ENCODE data around the gene NRM.
A peak's percentile ranks its signal among the peaks of the same experiment; 100 is the strongest.

The NRM gene

DNA sequence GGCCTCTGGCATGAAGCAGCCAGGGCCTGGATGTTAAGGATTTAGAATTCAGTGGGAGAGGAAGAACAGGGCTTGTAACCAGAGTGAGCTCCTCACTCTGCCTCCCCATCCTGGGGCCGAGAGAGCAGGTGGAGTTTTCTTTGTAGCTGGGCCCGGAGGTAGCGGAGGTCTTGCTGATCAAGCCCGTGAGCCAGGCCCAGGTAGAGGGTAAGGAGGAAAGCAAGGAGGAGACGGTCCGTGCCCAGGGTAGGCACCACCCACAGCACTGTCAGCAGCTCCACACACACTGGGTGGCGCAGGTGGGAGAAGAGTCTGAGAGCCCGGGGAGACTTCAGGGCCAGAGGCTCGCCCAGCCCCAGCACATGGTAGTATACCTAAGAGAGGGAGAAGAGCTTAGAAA lies 2.2 kb downstream of the NRM start:
- no peak for DNase-seq (ENCODE audit: low spot score)

DNA sequence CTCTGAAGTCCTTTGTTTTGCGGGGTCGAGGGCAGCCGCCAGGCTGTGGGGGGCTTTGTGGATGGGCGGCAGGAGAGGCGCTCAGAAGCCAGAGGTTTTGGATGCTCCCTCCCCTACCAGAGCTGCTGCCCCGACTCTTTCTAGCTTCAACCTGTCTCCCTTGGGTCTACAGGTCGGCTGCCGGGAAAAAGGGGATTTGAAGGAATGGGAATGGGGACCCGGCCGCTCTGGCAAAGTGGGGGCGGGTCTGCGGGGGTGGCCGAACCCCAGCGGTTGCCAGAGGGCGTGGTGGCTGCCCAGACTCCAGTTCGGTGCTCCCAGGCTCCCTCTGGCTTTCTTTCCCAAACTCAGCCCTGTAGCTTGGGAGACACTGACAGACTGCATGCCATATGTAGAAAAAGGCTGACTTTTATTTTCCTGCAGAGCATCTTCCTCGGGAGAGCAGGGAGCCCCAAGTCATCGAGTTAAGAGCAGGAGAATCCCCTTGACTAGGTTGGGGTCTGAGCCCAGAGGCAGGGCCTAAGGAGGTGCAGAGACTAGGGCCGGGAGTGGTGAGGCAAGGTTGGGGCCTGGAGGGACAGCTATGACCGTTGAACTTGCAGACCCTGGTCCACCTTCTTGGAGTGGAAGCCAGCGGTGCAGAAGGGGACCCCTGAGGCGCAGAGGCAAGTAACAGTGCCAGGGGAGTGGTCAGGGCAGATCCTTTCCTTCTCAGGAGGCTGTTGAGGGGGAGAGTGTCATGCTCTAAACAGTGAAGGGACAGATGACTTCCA lies 2.9 kb downstream of the NRM start:
- no peak for DNase-seq (ENCODE audit: low spot score)

DNA sequence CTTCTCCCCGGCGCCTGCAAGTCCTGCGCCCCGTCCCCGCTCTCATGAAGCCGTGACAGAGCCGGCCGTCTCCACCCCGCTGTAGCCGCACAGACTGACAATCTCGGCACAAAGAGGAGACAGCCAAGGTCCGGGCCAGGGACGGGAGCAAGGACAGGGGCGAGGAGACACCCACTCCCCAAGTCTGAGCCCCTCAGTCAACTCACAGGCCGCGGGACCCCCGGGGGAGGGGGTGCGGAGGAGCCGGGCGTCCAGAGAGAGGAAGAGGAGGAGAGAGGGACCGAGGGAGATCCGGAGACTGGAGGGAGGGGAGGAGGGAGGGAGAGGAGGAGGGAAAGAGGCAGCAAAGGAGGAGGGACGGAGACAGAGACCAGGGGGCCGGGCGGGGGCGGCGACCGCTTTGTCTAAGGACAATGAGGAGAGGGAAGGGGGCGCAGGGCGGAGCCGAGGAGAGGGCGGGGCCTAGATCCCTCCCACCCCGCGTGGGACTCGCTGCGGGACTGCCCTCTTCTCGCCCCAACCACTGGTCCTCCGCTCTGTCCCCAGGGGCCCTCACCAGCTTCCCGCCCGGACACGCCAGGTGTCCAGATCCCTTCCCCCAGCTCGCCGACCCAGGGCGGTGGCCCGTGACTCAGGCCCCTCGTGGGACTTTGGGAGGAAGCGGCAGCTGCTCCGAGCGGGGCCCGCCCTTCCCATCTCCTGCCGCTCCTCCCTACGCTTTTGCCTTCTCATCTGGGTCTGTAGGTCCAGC lies 3.7 kb downstream of the NRM start:
- peak; percentile 59 for DNase-seq (ENCODE audit: low spot score)

DNA sequence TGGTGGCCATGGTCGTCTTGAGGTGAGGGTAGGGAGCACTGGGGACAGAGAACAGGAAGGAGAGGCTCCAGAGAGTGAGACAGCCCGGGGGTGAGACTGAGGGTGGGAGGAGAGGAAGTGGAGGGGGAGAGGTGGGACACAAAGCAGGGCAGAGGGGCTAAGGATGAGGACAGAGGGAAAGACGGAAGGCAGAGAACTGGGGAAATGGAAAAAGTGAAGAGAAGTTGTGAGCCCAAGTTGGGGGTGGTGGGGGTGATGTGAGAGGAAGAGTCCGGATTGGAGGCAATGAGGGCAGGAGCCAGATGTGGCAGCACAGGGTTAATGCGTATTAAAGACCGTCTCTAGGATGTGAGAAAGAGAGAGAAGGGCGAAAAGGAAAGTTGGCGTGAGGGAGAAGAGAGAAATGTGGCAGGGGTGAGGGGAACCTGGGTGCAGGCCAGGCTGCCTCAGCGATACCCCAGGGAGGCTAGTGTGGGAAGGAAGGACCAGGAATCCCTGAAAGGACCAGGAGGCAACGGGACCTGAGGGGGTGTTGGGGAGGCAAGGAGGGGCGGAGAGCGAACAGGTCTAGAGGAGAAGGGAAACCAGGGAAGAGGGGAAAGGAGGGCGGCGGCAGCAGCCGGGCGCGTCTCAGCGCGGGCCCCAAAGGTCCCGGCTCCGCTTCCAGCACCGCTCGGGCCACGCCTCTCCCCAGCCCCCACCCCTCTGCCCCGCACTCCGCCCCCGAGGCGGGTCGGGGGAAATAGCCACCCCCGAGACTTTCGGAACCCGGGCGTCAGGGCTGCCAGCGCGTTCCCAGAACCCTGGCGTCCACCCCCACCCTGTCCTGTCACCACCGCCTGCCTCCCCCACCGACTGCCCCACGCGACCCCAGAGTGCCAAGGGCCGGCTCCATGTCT lies 4.5 kb downstream of the NRM start, which contains the start of gene PPP1R18:
PPP1R18 (minus strand) TSS at position 637 of the 899 bp plus-strand sequence; CDS start at position 10, 627 bp downstream.
- peak; percentile 71 for DNase-seq (ENCODE audit: low spot score)

DNA sequence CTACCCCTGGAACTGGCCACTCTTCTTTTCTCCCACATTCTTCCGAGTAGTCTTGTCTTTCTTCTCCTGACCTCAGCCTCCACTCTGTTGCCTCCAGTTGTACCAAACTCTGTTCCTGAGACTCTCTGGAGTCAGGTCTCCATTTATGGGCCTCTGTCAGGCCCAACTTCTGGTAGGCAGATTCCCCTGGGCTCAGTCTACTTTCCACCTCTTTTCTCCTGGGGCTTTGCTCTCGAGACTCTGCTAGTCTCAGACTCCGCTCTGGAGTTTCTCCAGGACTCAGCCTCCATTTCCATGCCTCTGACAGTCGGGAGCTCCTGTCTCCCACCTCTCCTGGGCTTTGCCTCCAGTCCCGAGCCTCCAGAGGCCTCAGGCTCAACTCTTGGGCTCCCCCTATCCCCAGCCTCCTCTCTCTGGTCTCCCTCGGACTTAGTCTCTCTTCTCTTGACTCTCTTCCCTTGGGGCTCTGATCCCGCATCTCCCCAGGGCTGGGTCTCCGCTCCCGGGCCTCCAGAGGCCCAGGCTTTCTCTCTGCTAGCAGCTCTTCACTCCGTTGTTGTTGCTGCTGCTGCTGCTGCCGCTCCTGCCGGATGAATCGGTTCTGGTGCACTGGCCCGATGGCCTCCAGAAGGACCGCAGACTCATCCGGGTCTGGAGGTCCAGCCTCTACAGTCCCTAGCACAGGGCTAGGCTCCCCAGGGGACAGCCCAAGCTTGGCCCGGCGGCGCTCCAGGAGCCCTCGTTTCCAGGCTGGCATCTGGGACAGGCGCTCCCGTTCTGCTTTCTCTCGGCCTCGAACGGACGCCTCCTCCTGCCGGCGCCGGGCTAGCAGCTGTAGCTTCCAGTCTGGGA lies 5.4 kb downstream of the NRM start:
- no peak for DNase-seq (ENCODE audit: low spot score)

DNA sequence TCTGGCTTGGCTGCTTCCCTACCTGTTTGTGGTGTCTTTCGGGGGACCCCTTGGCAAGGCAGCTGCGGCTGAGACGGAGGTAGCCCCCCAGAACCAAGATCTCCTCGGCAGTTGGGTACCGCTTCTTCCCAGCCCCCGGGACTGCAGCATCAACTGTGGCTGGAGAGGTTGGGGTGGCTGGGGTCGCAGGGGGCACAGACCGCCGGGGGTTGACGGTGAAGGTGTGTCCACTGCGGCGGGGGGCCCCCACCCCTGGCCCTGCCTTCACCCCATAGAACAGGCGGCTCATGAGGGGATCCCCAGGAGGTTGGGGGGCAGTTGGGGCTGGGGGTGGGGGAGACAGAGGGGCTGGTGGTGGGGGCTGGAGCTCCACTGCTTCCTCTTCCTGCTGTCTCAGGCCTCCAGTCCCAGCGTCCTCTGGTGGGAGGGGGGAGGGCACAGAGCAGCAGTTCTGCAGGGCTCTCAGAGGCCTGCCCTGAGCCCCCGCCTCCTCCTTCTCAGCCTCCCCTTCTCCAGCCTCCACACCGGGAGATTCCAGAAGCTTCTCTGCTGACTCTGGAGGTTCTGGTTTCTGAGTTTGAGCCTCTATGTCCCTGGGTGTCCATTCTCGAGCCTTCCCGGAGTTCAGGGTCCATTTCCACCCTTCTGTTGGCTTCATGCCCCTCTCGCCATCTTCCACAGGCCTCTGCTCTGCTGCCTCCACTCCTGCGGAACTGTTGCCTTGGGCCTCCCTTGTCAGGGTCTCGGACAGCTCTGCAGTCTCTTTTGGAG lies 6.2 kb downstream of the NRM start:
- DNase-seq (ENCODE audit: low spot score), result peak; percentile 62

DNA sequence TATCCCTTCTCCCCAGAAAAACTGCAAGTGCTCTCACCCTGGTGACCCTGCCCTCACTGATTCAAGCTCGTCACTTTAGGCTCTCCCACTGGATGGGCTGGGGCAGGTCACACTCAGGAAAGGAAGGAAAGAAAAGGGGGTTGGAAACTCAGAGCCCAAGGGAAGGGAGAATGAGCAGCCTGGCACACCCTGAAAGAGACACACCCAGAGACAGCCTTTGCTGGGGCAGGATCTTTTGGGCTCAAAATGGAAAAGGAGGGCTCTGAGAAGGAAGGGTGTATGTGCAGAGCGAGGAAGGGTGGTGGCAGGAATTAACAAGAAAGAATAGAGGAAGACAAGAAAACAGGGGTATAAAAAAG lies 6.8 kb downstream of the NRM start:
- DNase-seq (ENCODE audit: low spot score), result no peak

DNA sequence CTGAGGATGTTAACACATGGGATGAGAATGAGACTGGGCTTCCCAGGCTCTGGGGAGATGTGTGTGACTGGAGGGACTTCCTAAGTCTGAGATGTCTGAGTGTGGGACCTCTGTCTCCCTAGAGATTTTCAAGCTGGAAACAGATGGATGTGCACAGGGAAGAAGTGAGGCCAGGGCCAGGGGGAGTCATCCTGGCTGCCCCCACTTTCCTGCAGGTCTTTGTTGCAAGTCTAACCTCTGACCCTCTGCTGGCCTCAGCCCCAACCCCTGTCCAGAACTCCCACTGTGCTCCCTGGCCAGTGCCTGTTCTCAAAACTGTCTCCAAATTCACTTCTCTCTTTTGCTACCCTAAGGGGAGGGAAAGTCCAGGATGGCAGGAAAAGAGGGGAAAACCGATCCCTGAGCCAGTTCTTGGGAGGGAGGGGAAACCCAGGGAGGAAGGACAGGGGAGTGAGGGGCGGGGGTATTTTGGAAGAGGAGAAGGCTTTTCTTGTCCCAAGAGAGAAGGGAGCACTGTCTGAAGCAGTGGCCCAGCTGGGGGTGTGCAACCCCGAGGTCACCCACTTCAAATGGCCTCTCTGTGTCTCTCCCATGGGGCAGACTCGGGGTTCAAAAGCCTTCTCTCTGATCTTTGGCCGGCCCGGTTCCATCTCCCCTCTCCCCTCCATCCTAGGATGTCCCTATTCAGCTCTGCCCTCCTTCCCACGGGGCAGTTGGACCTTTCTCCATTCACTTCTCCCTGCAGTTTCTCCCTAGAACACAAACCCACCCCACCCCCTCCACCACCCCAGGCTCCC lies 7.4 kb downstream of the NRM start:
- no peak for DNase-seq (ENCODE audit: low spot score)

DNA sequence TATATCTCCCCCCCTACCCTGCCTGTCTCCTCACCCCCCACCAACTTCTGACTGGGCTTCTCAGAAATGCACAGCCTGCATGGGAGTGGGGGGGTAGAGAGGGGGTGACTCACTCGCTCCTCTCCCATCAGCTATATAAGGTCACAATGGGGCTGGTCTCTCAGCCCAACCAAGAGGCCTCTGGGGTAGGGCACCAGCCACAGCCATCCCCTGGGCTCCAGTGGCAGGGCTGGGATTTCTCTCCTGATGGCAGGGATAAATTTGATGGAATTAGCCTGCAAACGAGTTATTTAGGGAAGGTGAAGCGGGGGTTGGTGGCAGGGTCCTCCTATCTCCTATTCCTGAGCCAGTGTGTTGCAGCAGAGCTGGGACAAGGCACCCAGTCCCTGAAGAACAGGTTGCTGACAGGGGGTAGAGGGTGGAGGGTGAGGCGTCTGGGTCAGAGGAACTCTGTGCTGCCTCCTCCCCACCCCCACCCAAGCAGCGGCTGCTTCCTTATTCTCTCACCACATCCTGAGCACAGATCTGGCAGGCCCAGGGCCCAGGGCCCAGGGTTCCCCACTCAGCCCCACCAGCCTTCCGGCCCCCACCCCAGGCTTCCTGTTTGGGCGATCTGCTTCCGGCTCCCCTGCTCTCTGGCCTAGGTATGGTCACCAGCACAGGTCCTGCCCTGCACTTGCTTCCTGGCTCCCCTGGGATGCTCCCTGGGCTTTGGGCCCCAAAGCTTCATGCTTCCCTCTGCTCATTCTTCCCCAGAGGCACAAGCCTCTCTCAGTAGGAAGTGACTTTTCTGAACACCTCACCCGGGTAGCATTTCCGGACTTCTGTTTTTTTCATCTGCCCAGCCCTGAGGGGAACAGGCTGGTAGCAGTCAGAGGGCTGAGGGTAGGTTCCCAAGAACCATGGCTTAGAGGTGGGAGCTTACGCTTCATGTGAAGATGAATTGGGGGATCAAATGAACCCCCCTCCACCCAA lies 8.4 kb downstream of the NRM start:
- peak; percentile 92 for DNase-seq (ENCODE audit: low spot score)

DNA sequence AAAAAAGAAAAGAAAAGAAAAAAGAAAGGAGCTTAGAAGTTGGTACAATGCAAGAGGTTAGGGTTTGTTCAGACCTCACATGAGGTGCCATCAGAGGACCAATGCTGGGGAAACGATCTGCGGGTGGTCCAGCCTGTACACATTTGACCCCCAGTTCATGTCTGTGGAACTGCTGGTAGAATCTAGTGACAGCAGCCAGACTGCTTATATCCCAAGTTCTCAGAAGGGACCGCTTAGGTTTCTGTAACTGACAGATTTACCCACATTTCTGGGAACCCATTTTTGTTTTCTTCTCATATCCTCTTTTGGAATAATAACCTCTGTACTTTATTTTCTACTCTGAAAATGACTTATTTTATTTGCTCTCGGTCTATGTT lies 9.0 kb downstream of the NRM start:
- no peak for DNase-seq (ENCODE audit: low spot score)

DNA sequence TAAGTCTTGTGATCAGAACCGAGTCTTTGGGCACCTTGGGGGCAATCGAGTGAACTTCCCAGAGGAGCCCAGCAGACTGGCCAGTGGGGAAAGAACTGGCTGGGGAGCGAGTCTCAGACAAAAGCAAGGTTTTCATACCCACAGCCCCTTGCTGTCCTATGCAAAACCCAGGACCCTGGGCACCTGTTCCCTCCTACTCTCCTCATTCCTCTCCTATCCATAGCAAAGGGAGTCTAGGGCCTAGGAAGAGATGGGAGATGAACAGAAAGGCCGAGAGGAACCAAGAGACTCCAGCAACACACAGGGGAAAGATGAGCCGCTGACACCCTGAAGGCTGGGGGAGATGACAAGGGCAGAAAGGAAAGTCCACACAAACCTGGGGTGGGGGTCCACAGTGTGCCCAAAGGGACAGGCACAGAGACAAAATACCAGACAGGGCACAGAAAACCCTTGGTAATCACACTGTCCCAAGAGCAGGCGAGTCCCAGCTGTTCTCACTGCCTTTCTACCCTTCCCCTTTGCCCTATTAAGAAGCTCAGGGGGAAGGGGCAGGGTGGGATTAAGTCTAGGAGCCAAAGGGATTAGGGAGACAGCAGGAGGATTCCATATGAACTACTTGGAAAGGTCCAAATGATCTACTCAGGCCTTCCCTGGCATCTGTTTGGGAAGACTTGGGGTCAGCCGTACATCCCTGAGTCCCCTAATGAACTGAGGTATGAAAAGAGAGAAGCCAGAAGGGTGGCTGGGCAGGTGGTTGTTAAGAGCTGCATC lies 10.8 kb downstream of the NRM start:
- DNase-seq (ENCODE audit: low spot score), result no peak

DNA sequence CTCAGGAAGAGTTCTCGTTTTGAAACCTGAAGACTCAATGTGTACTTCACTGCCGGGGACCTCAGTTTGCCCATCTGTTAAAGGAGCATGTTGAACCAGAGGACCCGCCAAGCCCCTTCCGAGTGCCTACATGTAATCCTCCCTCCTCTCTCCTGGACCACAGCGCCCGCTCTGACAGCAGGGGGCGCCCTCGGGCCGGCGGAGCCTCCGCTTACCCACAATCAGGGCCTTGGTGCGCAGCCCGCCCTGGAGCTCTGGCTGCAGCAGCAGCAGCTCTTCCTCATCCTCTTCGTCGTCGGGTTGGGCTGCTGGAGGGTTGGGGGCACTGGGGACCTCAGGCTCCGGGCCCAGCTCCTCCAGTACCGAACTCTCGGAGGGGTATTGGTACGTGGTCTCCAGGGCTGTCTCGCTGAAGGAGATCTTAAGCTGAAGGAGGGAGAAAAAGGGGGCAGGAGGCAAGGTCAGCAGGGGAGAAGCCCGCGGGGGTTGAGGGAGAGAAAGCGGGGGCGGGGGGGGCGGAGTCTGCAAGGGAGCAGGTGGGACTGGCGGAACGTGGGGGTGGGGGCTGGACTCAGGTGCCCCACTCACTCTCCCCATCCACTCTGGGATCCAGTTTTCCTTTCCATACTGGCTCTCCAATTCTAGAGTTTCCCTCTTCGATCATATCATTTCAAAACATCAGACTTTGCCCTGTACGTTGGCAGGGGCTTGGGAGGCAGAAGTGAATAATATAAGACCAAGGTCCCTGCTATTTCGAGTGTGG lies 11.6 kb downstream of the NRM start:
- peak; percentile 90 for DNase-seq (ENCODE audit: low spot score)

DNA sequence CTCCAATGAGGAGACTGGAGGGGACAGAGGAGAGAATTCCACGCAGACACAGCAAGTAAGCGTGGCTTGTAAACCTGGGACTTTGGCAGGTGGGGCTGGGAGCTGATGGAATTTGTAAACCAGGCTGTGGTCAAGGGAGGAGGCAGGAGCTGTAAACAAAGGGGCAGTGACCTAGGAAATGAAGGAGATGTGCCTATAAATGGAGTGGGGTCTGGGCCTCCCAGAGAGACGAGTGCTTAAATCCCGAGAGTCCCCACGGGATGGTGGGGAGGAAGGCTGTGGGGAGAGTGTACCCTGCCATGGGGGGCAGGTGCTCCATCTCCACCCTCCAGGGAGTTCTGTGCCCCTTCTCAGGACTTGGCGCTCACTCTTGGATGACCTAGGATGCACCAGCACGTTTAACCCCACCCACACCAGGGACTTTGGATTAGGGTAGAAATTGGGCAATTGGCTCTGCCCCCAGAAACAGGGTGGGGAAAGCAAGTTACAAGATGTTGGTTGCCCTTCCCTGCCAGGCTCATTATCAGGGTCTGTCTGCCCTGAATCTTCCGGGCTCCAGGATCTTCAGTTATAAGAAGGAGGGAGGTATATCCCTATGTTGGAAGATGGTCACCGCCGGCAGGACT lies 14.0 kb downstream of the NRM start:
- no peak for DNase-seq (ENCODE audit: low spot score)

DNA sequence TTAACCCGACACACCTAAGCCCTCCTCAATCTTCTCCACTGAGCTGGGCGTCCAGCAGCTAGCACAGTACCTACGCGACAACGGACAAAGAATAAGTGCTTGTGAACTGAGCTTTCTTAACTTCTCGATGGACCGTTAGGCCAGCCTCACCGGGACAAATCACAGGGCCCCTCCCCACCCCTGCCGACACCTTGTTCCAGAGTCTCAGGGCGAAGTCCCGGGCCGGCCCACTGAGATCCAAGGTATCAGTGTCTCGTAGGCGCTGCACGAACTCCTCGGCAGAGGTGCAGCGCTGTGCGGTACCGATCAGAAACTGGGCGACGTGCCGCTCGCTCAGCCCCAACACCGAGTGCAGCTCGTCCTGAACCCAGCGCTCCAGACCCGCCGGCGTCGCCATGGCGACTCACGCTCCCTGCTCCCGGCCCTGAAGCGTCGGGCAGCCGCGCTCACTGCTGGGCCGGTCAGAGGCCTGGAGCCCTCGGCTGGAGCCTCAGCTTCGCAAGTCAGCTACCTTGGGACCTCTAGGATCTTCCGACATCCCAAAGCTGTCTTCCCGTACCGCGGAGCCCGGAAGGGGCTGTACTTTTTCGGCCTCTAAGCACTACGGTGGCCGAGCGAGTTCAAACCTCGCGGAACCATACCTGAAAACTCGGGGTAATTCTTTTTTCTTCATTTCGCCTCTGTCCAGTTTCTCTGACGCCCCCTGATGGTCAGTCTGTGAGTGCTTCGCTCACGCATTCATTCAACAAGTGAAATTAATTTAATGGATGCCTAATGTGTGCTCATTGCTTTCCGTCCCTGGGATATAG lies 18.1 kb downstream of the NRM start, which contains the start of gene DHX16:
DHX16 (minus strand) TSS at position 562 of the 809 bp plus-strand sequence; CDS start at position 397, 165 bp downstream.
- peak; percentile 90 for DNase-seq (ENCODE audit: low spot score)

DNA sequence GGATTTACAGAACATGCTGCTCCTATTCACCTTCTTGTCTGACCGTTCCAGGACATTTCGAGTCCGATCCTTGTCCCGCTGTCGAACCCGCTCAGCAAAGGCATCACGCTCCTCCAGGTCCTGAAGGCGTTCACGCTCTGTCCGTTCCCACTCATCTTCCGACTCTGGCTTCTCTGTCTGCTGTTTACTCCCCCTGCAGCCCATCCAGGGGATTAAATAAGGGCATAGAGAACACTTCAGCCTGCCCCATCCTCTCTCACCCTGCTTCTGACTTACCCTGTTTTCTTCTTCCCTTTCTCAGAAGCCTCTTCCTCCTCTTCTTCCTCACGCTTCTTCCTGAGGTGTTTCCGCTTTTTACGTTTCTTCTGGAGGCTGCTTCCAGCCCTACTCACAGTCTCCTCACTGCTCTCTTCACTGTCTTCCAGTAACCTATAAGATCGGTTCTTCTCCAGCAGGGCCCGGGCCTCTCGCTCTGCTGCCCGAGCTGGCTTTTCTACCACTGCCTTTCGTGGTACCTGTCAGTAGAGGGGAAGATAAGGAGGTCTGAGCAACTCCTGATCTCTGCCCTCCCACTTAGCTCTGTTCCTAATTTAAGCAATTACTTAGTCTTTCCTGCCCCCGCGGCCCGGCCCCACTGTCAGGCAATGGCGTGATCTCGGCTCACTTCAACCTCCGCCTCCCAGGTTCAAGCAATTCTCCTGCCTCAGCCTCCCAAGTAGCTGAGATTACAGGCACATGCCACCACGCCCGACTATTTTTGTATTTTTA lies 19.8 kb downstream of the NRM start:
- DNase-seq (ENCODE audit: low spot score), result no peak

All from CD4-positive, alpha-beta T cell treated with Interleukin-6 at 100 ng/mL for 8 hours (primary cell).